GM20431 (cell line): ENCODE results near the gene GTPBP2.

Experiments
- in situ Hi-C: fragments of 300-500 bp; cut with MseI, MboI; formaldehyde crosslinking; loops from one replicate; pipeline ENCODE4 v1.15.0; 2020; ENCODE audit warnings: low sequenced_read_pairs; ENCODE audit not compliant: unreplicated experiment

The GTPBP2 gene

GRCh38 chr6:43629104-43629504 lies at the start of gene GTPBP2:
Gene GTPBP2, minus strand, starts transcription at chr6:43629264. Its CDS starts 102 bp downstream, at chr6:43629162.
- in situ Hi-C loops = no loop called here

- in situ Hi-C loops = no loop called here
These were observed 49.3 kb upstream of the GTPBP2 start for GRCh38 chr6:43678341-43678740.

- in situ Hi-C loops = no loop called here
These were observed 48.7 kb upstream of the GTPBP2 start for GRCh38 chr6:43677759-43678158.

- in situ Hi-C loops = no loop called here
These were observed 48.0 kb upstream of the GTPBP2 start for GRCh38 chr6:43676962-43677606.

- in situ Hi-C loops = no loop called here
These were observed 45.9 kb upstream of the GTPBP2 start for GRCh38 chr6:43674921-43675320.

GRCh38 chr6:43674291-43674690 lies 45.2 kb upstream of the GTPBP2 start:
- in situ Hi-C loops = no loop called here

- in situ Hi-C loops = no loop called here
These were observed 44.5 kb upstream of the GTPBP2 start for GRCh38 chr6:43673444-43674084.

GRCh38 chr6:43671801-43672690 lies 43.0 kb upstream of the GTPBP2 start:
- in situ Hi-C loops = no loop called here

- in situ Hi-C loops = no loop called here
These were observed 42.1 kb upstream of the GTPBP2 start for GRCh38 chr6:43671011-43671800.

- in situ Hi-C loops = no loop called here
These were observed 41.5 kb upstream of the GTPBP2 start for GRCh38 chr6:43670623-43670986.

GRCh38 chr6:43669922-43670622 lies 41.0 kb upstream of the GTPBP2 start:
- in situ Hi-C loops = loop anchor here (10.0 kb wide), 1 partner anchor 85 kb away; no protein-coding TSS in a partner anchor

- in situ Hi-C loops = loop anchor here (10.0 kb wide), 1 partner anchor 86 kb away; no protein-coding TSS in a partner anchor
These were observed 40.2 kb upstream of the GTPBP2 start for GRCh38 chr6:43669050-43669921.

- in situ Hi-C loops = loop anchor here (10.0 kb wide), 1 partner anchor 86 kb away; no protein-coding TSS in a partner anchor
These were observed 39.3 kb upstream of the GTPBP2 start for GRCh38 chr6:43668151-43669028.

GRCh38 chr6:43667245-43668150 lies 38.4 kb upstream of the GTPBP2 start:
- in situ Hi-C loops = loop anchor here (10.0 kb wide), 1 partner anchor 87 kb away; no protein-coding TSS in a partner anchor

- in situ Hi-C loops = loop anchor here (10.0 kb wide), 1 partner anchor 88 kb away; no protein-coding TSS in a partner anchor
These were observed 37.3 kb upstream of the GTPBP2 start for GRCh38 chr6:43666196-43666920.

- in situ Hi-C loops = loop anchor here (10.0 kb wide), 1 partner anchor 89 kb away; no protein-coding TSS in a partner anchor
These were observed 36.3 kb upstream of the GTPBP2 start for GRCh38 chr6:43665376-43665775.
